GM12878 (cell line): ENCODE data around the gene PRKAG2. TPM values are rescaled to one million over a fixed set of nuclear protein-coding genes. Genes with fewer than 3 reads are reported as not detected.
"Not testable (repeated sequence)": the region's sequence is repeated elsewhere in the genome, so short reads cannot be mapped to it uniquely, and the experiment has no call there.

Source experiments
- ATAC-seq: fragments of 200-7000 bp; cut with Tn5 transposase; 3 replicates; pipeline ENCODE4 v1.9.1; 2020; ENCODE audit warnings: mild to moderate bottlenecking, moderate library complexity
- BruUV-seq: library from RNA; stranded (reverse); fragments of 400-500 nt; replicated peaks from 2 replicates; lab custom pipeline; 2021; lab: Mats Ljungman, UMichigan
- CTCF ChIA-PET: fragments of 300-600 bp; sonication (Branson Sonifier 250); formaldehyde crosslinking; extraction: SDS; loops from one replicate; lab custom pipeline; 2021; ENCODE audit warnings: inconsistent platforms; lab: Yijun Ruan, JAX
- POLR2A ChIA-PET: fragments of 350-600 bp; formaldehyde crosslinking; extraction: SDS; loops from one replicate; lab custom pipeline; 2021; ENCODE audit warnings: inconsistent platforms; lab: Charles Lee
- RAD21 ChIA-PET: fragments of 300-600 bp; sonication (Branson Sonifier 250); formaldehyde crosslinking; loops from one replicate; lab custom pipeline; 2023; ENCODE audit warnings: antibody characterized with exemption; ENCODE audit not compliant: unreplicated experiment; lab: Charles Lee
- SMC1A ChIA-PET: fragments of 300-600 bp; sonication (Branson Sonifier 250); formaldehyde crosslinking; loops from one replicate; lab custom pipeline; 2023; ENCODE audit not compliant: unreplicated experiment, uncharacterized antibody; lab: Charles Lee
- DNase-seq: peaks from one replicate; pipeline ENCODE4 v3.0.0-alpha.2; 2011; ENCODE audit warnings: low read depth, low spot score
- FAIRE-seq: peaks from 3 replicates; lab custom pipeline; 2011; peaks lifted over from hg19 to GRCh38; lab: Jason Lieb, UNC
- H2AFZ ChIP-seq: 2 replicates; pipeline ENCODE4 v1.6.0; 2011; ENCODE audit warnings: low read depth, low read length, control low read depth; ENCODE audit not compliant: control insufficient read depth
- H3K27ac ChIP-seq: 2 replicates; pipeline ENCODE4 v1.5.1; 2011; ENCODE audit warnings: control low read depth; ENCODE audit not compliant: control insufficient read depth, insufficient read depth
- H3K27me3 ChIP-seq, 2 experiments: replicated peaks in 1 of 2; 2 replicates each; pipeline versions ENCODE4 v1.6.0 to v1.6.1; 2011; ENCODE audit warnings: low read length in 1 of 2; ENCODE audit not compliant: control insufficient read depth in 2 of 2, insufficient read depth in 2 of 2
- H3K36me3 ChIP-seq, 2 experiments: 2 replicates each; pipeline ENCODE4 v1.5.1; 2011; ENCODE audit warnings: low read length in 1 of 2; ENCODE audit not compliant: control insufficient read depth in 2 of 2, insufficient read depth in 2 of 2
- H3K4me1 ChIP-seq: 2 replicates; pipeline ENCODE4 v1.6.1; 2011; ENCODE audit warnings: mild to moderate bottlenecking, low read length, moderate library complexity, mixed read lengths; ENCODE audit not compliant: control insufficient read depth, insufficient read depth
- H3K4me2 ChIP-seq: 2 replicates; pipeline ENCODE4 v1.6.0; 2011; ENCODE audit warnings: control low read depth; ENCODE audit not compliant: control insufficient read depth, insufficient read depth
- H3K4me3 ChIP-seq: fragments of 200-600 bp; sonication (generic); 2 replicates; pipeline ENCODE4 v1.5.1; 2016
- H3K79me2 ChIP-seq: 2 replicates; pipeline ENCODE4 v1.6.0; 2011; ENCODE audit warnings: low read length; ENCODE audit not compliant: control insufficient read depth, insufficient read depth
- H3K9ac ChIP-seq: 2 replicates; pipeline ENCODE4 v1.8.0; 2011; ENCODE audit warnings: low read length, control low read depth, mixed read lengths; ENCODE audit not compliant: control insufficient read depth, insufficient read depth
- H3K9me3 ChIP-seq: replicated peaks from 3 replicates; pipeline ENCODE4 v1.5.1; 2011; ENCODE audit warnings: mild to moderate bottlenecking, low read length; ENCODE audit not compliant: control insufficient read depth, insufficient read depth
- H4K20me1 ChIP-seq: 2 replicates; pipeline ENCODE4 v1.6.0; 2011; ENCODE audit not compliant: control insufficient read depth, insufficient read depth
- BACH1 ChIP-seq: fragments of 450-650 bp; IDR thresholded peaks from 2 replicates; pipeline ENCODE4 v1.6.1; 2017; ENCODE audit warnings: mild to moderate bottlenecking, borderline replicate concordance
- SMAD1 ChIP-seq: fragments of 450-650 bp; IDR thresholded peaks from 2 replicates; pipeline ENCODE4 v1.6.1; 2018; ENCODE audit warnings: mild to moderate bottlenecking, low read depth; ENCODE audit not compliant: partially characterized antibody
- ZNF384 ChIP-seq: IDR thresholded peaks from 2 replicates; pipeline ENCODE4 v1.6.1; 2012; ENCODE audit warnings: low read depth, mild to moderate bottlenecking, low read length, improper control_type of control experiment, borderline replicate concordance
- WGBS: methylation state at CpG from one replicate; pipeline ENCODE4 v1.1.6; 2016; ENCODE audit warnings: low lambda C conversion rate; ENCODE audit not compliant: insufficient replicate concordance, insufficient coverage; ENCODE audit errors: missing lambda C conversion rate; 5-methylcytosine and 5-hydroxymethylcytosine counted together
- in situ Hi-C: fragments of 300-500 bp; cut with MboI; formaldehyde crosslinking; loops from 9 replicates; pipeline ENCODE4 v1.14.3; 2018; ENCODE audit warnings: mixed read lengths
- intact Hi-C: fragments of 100-400 bp; cut with micrococcal nuclease; formaldehyde crosslinking; loops from one replicate; pipeline ENCODE4 v1.14.2; 2022; ENCODE audit not compliant: unreplicated experiment
- polyA plus RNA-seq, 11 experiments: library from polyadenylated mRNA; depleted of rRNA in 4 of 11; unstranded in 6 of 11; stranded (reverse) in 5 of 11; fragments of >200 nt; fragmentation: Nextera tagmentation in 4 of 11; fragmentation: Illumina TruSeq in 1 of 11; extraction: Ambion mirVana in 4 of 11; extraction: Trizol in 1 of 11; gene quantifications; 1 replicate in 1 of 11; 2 replicates in 10 of 11; pipeline versions ENCODE4 v1.2.1 to v1.2.3, GENCODE V29; 2011 to 2016; ENCODE audit warnings: inconsistent platforms in 2 of 11, missing spikeins in 2 of 11, low read depth in 1 of 11
- total RNA-seq, 4 experiments: library from RNA; depleted of rRNA in 3 of 4; stranded (reverse); fragments of >200 nt in 3 of 4; fragmentation: Illumina TruSeq in 1 of 4; extraction: Trizol in 1 of 4; gene quantifications; 2 replicates each; pipeline versions ENCODE4 v1.2.1 to v1.2.3, GENCODE V29; 2013 to 2021
- TF ChIP-seq, protein P1 (sequence below), 3 experiments: IDR thresholded peaks in 2 of 3; conservative IDR thresholded peaks in 1 of 3; 2 replicates each; pipeline ENCODE4 v1.5.1; 2011; ENCODE audit warnings: low read depth in 3 of 3, low read length in 3 of 3, mild to moderate bottlenecking in 3 of 3, control low read depth in 2 of 3, moderate library complexity in 2 of 3, inconsistent platforms in 1 of 3, mixed read lengths in 1 of 3; ENCODE audit not compliant: control insufficient read depth in 2 of 3, insufficient read depth in 1 of 3; ENCODE audit errors: extremely low read depth in 1 of 3
- TF ChIP-seq, protein P2 (sequence below): IDR thresholded peaks from 2 replicates; pipeline ENCODE4 v1.6.1; 2011; ENCODE audit warnings: low read depth, mild to moderate bottlenecking, low read length, moderate library complexity, borderline replicate concordance; ENCODE audit errors: extremely low read depth
- TF ChIP-seq, protein P3 (sequence below): fragments of 450-650 bp; formaldehyde crosslinking; IDR thresholded peaks from 2 replicates; pipeline ENCODE4 v1.4.0; 2020; ENCODE audit warnings: mild to moderate bottlenecking, moderate library complexity

Gene PRKAG2
- total and polyA plus RNA-seq, 10 of the 15 experiments (the other 5 are each of a cell fraction or from before 2014, with no cell fraction given) = 3.4 to 8.9 (median 6.8) TPM

DNA sequence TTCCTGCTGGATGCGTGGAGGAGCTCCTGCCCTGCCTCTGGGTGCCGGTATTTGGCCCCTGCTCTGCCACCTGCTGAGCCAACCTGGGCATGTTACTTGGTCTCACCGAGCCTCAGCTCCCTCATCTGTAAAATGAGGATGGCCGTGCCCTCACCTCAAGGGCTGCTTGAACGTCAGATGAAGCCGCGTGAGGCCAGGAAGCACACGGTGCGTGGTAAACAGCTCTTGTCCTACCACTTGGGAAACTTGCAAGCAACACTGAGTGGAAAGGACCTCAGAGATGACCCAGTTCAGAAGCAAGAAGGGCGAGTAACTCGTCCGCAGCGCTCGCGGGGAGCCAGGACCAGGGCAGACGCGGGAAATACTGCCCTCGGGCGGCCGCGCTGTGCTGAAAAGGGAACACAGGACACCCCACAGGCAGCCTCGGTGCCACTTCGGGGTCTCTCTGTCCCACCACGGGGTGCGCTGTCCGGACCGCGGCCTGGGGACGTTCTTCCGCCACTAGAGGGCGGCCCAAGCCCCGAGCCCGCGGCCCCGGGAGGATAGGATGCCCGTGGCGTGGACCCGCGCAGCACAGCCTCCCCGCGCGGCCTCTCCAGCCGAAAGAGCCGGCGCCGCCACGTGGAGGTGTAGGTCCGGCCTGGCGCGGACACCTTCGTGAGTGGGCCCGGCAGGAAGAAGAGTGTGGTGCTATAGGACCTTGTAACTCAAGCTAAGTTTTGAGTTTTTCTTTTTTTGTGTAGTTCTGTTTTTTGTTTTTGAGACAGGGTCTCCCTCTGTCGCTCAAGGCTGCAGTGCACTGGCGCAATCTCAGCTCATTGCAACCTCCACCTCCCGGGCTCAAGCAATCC, 94.1 kb downstream of the PRKAG2 start (continued):
- TF ChIP-seq, protein P1, sequence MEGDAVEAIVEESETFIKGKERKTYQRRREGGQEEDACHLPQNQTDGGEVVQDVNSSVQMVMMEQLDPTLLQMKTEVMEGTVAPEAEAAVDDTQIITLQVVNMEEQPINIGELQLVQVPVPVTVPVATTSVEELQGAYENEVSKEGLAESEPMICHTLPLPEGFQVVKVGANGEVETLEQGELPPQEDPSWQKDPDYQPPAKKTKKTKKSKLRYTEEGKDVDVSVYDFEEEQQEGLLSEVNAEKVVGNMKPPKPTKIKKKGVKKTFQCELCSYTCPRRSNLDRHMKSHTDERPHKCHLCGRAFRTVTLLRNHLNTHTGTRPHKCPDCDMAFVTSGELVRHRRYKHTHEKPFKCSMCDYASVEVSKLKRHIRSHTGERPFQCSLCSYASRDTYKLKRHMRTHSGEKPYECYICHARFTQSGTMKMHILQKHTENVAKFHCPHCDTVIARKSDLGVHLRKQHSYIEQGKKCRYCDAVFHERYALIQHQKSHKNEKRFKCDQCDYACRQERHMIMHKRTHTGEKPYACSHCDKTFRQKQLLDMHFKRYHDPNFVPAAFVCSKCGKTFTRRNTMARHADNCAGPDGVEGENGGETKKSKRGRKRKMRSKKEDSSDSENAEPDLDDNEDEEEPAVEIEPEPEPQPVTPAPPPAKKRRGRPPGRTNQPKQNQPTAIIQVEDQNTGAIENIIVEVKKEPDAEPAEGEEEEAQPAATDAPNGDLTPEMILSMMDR (IDR thresholded peaks at IDR 0.05 in 2 of 3, conservative IDR thresholded peaks at IDR 0.05 in 1 of 3; ENCODE audit: control insufficient read depth in 2 of 3, extremely low read depth in 1 of 3, insufficient read depth in 1 of 3, low read depth in 3 of 3, low read length in 3 of 3) = peak; percentile 80 to 94 (median 92)
- no peak for TF ChIP-seq ZNF384
- no peak for TF ChIP-seq SMAD1
- TF ChIP-seq, protein P2, sequence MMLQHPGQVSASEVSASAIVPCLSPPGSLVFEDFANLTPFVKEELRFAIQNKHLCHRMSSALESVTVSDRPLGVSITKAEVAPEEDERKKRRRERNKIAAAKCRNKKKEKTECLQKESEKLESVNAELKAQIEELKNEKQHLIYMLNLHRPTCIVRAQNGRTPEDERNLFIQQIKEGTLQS = no peak
- TF ChIP-seq BACH1 = peak; percentile 61; the same call in 1 of the 2 replicates
- TF ChIP-seq, protein P3, sequence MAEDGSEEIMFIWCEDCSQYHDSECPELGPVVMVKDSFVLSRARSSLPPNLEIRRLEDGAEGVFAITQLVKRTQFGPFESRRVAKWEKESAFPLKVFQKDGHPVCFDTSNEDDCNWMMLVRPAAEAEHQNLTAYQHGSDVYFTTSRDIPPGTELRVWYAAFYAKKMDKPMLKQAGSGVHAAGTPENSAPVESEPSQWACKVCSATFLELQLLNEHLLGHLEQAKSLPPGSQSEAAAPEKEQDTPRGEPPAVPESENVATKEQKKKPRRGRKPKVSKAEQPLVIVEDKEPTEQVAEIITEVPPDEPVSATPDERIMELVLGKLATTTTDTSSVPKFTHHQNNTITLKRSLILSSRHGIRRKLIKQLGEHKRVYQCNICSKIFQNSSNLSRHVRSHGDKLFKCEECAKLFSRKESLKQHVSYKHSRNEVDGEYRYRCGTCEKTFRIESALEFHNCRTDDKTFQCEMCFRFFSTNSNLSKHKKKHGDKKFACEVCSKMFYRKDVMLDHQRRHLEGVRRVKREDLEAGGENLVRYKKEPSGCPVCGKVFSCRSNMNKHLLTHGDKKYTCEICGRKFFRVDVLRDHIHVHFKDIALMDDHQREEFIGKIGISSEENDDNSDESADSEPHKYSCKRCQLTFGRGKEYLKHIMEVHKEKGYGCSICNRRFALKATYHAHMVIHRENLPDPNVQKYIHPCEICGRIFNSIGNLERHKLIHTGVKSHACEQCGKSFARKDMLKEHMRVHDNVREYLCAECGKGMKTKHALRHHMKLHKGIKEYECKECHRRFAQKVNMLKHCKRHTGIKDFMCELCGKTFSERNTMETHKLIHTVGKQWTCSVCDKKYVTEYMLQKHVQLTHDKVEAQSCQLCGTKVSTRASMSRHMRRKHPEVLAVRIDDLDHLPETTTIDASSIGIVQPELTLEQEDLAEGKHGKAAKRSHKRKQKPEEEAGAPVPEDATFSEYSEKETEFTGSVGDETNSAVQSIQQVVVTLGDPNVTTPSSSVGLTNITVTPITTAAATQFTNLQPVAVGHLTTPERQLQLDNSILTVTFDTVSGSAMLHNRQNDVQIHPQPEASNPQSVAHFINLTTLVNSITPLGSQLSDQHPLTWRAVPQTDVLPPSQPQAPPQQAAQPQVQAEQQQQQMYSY (CRISPR knock-in tag) = no peak

DNA sequence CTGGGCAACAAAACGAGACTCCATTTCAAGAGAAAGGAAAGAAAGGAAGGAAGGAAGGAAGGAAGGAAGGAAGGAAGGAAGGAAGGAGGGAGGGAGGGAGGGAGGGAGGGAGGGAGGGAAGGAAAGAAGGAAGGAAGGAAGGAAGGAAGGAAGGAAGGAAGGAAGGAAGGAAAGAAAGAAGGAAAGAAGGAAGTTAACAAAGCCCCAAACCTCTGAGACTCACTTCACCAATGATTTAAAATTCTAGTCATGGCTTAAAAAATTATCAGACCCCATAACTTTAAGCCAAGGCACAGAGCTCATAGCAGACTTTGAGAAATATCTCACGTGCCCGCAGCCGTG, 94.7 kb downstream of the PRKAG2 start:
- BruUV-seq, H3K9ac ChIP-seq, H3K36me3 ChIP-seq, H3K79me2 ChIP-seq, POLR2A ChIA-PET, ATAC-seq, H3K9me3 ChIP-seq, H3K4me3 ChIP-seq, H2AFZ ChIP-seq, DNase-seq, H3K27me3 ChIP-seq, H4K20me1 ChIP-seq, H3K4me2 ChIP-seq, in situ Hi-C loops, H3K27ac ChIP-seq, H3K4me1 ChIP-seq, FAIRE-seq: not testable (repeated sequence)
- WGBS = 70% methylated on average over 3 of the region's 4 CpGs
- intact Hi-C loops = loop anchor here (10.0 kb wide), 1 partner anchor 243 kb away; the partner anchor contains the start of gene GALNT11
- ChIA-PET SMC1A (interaction anchor here (1.8 kb wide), 1 partner anchor 22 kb away, joined by 4 read pairs; no protein-coding TSS in a partner anchor), CTCF (interaction anchor here (0.6 to 2.6 kb wide), 7 partner anchors 9 to 924 kb away, joined by 3 to 21 read pairs (median 4); no protein-coding TSS in a partner anchor), RAD21 (interaction anchor here (0.9 to 1.1 kb wide), 2 partner anchors 14 to 20 kb away, joined by 3 read pairs; no protein-coding TSS in a partner anchor)
